Gastrocnemius medialis (tissue), 4 donors: ENCODE data around the gene CLDN19. TPM values are rescaled to one million over a fixed set of nuclear protein-coding genes. Genes with fewer than 3 reads are reported as not detected.
"Not testable (repeated sequence)": the region's sequence is repeated elsewhere in the genome, so short reads cannot be mapped to it uniquely, and the experiment has no call there.

Experiments used
- ATAC-seq, 2 donors: fragments of 150-250 bp; one replicate each; pipeline ENCODE4 v1.9.1; 2016
- DNase-seq, 2 donors: peaks; one replicate each; pipeline ENCODE4 v3.0.0-alpha.2; 2019
- H3K27ac ChIP-seq, 4 donors: fragments of 200-600 bp; sonication (generic); 1 replicate in 1 of 4; 2 replicates in 3 of 4; pipeline ENCODE4 v1.5.1; 2016 to 2018; ENCODE audit warnings: mild to moderate bottlenecking in 2 of 4, moderate library complexity in 1 of 4
- H3K27me3 ChIP-seq, 3 donors: fragments of 200-600 bp; sonication (generic) in 2 of 3; 1 replicate in 1 of 3; 2 replicates in 2 of 3; pipeline versions ENCODE4 v1.5.1 to v1.6.0; 2016 to 2019; ENCODE audit warnings: mild to moderate bottlenecking in 1 of 3, moderate library complexity in 1 of 3
- H3K36me3 ChIP-seq, 2 donors: fragments of 200-600 bp; sonication (generic) in 1 of 2; one replicate each; pipeline ENCODE4 v1.5.1; 2017 to 2018
- H3K4me1 ChIP-seq, 2 donors: fragments of 200-600 bp; sonication (generic) in 1 of 2; one replicate each; pipeline ENCODE4 v1.5.1; 2016 to 2017; ENCODE audit warnings: mild to moderate bottlenecking in 2 of 2
- H3K4me3 ChIP-seq, 4 donors: fragments of 200-600 bp; sonication (generic) in 3 of 4; 1 replicate in 1 of 4; 2 replicates in 3 of 4; pipeline ENCODE4 v1.5.1; 2016 to 2019; ENCODE audit warnings: mild to moderate bottlenecking in 2 of 4
- H3K9me3 ChIP-seq, 3 donors: fragments of 200-600 bp; sonication (generic) in 2 of 3; 1 replicate in 1 of 3; 2 replicates in 2 of 3; pipeline ENCODE4 v1.5.1; 2016 to 2019
- POLR2A ChIP-seq, 2 donors: fragments of 450-650 bp; IDR thresholded peaks; one replicate each; pipeline ENCODE4 v1.6.1; 2017; ENCODE audit warnings: antibody characterized with exemption in 2 of 2, mild to moderate bottlenecking in 2 of 2, moderate library complexity in 2 of 2
- in situ Hi-C, 4 donors: fragments of 200-750 bp; cut with MboI; loops; one replicate each; pipeline versions ENCODE4 v1.15.0 to v1.8.0; 2017; ENCODE audit warnings: low sequenced_read_pairs in 4 of 4
- intact Hi-C: fragments of 100-400 bp; cut with DNase I; formaldehyde crosslinking; loops from one replicate; pipeline ENCODE4 v1.15.1; 2023; ENCODE audit warnings: low total_unique reads
- total RNA-seq, 4 donors: library from RNA; depleted of rRNA; stranded (reverse); fragments of >200 nt; gene quantifications; one replicate each; pipeline versions ENCODE4 v1.1.0 to v1.2.3, GENCODE V29; 2016
- TF ChIP-seq, protein P1 (sequence below), 5 experiments: fragments of 450-650 bp in 3 of 5; fragments of 200-600 bp in 2 of 5; sonication (generic) in 2 of 5; IDR thresholded peaks in 4 of 5; conservative IDR thresholded peaks in 1 of 5; 1 replicate in 4 of 5; 2 replicates in 1 of 5; pipeline ENCODE4 v1.5.1; 2016 to 2019; ENCODE audit warnings: antibody characterized with exemption in 5 of 5, mild to moderate bottlenecking in 3 of 5, moderate library complexity in 3 of 5

The CLDN19 gene
- total RNA-seq, 4 donors from 2014 or later: 0.20 to 0.59 TPM; not detected in 2

DNA sequence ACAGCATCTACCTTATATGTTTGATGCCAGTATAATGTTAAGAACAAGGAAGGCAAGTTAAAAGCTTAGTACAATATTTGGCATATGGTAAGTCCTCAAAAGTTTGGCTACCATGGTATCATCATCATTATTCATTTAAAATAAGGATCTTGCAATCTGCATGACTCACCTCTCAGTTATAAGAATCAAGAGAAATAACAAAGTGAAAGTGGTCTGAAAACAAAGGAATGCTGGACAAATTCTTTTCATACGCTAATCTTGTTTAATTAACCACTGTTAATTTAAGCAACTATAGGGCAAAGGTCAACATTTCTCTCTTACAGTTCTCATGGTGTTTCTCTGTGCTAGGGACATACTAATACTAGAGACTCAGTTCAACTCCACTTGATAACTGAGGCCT is 13.0 kb upstream of the CLDN19 start:
- intact Hi-C loops: no loop called here

GRCh38 chr1:42752284-42752683 is 12.2 kb upstream of the CLDN19 start:
- H3K27me3 ChIP-seq: no peaks in the 10 kb centered on the region
- TF ChIP-seq, protein P1, sequence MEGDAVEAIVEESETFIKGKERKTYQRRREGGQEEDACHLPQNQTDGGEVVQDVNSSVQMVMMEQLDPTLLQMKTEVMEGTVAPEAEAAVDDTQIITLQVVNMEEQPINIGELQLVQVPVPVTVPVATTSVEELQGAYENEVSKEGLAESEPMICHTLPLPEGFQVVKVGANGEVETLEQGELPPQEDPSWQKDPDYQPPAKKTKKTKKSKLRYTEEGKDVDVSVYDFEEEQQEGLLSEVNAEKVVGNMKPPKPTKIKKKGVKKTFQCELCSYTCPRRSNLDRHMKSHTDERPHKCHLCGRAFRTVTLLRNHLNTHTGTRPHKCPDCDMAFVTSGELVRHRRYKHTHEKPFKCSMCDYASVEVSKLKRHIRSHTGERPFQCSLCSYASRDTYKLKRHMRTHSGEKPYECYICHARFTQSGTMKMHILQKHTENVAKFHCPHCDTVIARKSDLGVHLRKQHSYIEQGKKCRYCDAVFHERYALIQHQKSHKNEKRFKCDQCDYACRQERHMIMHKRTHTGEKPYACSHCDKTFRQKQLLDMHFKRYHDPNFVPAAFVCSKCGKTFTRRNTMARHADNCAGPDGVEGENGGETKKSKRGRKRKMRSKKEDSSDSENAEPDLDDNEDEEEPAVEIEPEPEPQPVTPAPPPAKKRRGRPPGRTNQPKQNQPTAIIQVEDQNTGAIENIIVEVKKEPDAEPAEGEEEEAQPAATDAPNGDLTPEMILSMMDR (IDR thresholded peaks at IDR 0.05 in 4 of 5, conservative IDR thresholded peaks at IDR 0.05 in 1 of 5): no peak
- no peaks in the 10 kb centered on the region for H3K9me3 ChIP-seq
- in situ Hi-C loops (loop anchor here in 1 of 4 donors (25.0 kb wide), 2 partner anchors 310 to 415 kb away; partner anchors contain the start of gene FOXJ3), intact Hi-C loops (no loop called here)
- no peak for ATAC-seq
- no peak overlapping the region for H3K4me3 ChIP-seq
- no peak overlapping the region for H3K27ac ChIP-seq
- peaks cover 0 to 86% of the 10 kb centered on the region in 2 donors for H3K36me3 ChIP-seq
- no peaks in the 10 kb centered on the region for H3K4me1 ChIP-seq
- no peak for DNase-seq

More for the DNA sequence above, 13.0 kb upstream of the CLDN19 start:
- peaks cover 0 to 86% of the 10 kb centered on the region in 2 donors for H3K36me3 ChIP-seq
- H3K9me3 ChIP-seq: no peaks in the 10 kb centered on the region
- H3K4me3 ChIP-seq: no peak overlapping the region
- H3K4me1 ChIP-seq: no peaks in the 10 kb centered on the region
- in situ Hi-C loops: loop anchor here in 1 of 4 donors (25.0 kb wide), 2 partner anchors 309 to 416 kb away; partner anchors contain the start of gene FOXJ3
- H3K27ac ChIP-seq: no peak overlapping the region
- no peak for TF ChIP-seq POLR2A (IDR thresholded peaks at IDR 0.05)
- TF ChIP-seq, protein P1 (IDR thresholded peaks at IDR 0.05 in 4 of 5, conservative IDR thresholded peaks at IDR 0.05 in 1 of 5): no peak
- DNase-seq: no peak
- no peaks in the 10 kb centered on the region for H3K27me3 ChIP-seq
- no peak for ATAC-seq

GRCh38 chr1:42751511-42752070 is 11.6 kb upstream of the CLDN19 start:
- H3K9me3 ChIP-seq, H3K27ac ChIP-seq, H3K4me3 ChIP-seq, ATAC-seq, H3K4me1 ChIP-seq, DNase-seq, intact Hi-C loops, H3K27me3 ChIP-seq: not testable (repeated sequence)
- H3K36me3 ChIP-seq: peaks cover 0 to 83% of the 10 kb centered on the region in 2 donors
- in situ Hi-C loops: loop anchor here in 1 of 4 donors (25.0 kb wide), 2 partner anchors 311 to 414 kb away; partner anchors contain the start of gene FOXJ3

- DNase-seq (no peak), ATAC-seq (no peak)
- no peaks in the 10 kb centered on the region for H3K9me3 ChIP-seq
- TF ChIP-seq POLR2A (IDR thresholded peaks at IDR 0.05): no peak
- TF ChIP-seq, protein P1 (IDR thresholded peaks at IDR 0.05 in 4 of 5, conservative IDR thresholded peaks at IDR 0.05 in 1 of 5): no peak
- in situ Hi-C loops: loop anchor here in 1 of 4 donors (25.0 kb wide), 2 partner anchors 312 to 413 kb away; partner anchors contain the start of gene FOXJ3
- no peaks in the 10 kb centered on the region for H3K27me3 ChIP-seq
- intact Hi-C loops: no loop called here
- no peak overlapping the region for H3K4me3 ChIP-seq
- H3K36me3 ChIP-seq: peaks cover 0 to 79% of the 10 kb centered on the region in 2 donors
- no peak overlapping the region for H3K27ac ChIP-seq
- H3K4me1 ChIP-seq: no peaks in the 10 kb centered on the region
These were observed 10.0 kb upstream of the CLDN19 start for GRCh38 chr1:42750041-42750440.

DNA sequence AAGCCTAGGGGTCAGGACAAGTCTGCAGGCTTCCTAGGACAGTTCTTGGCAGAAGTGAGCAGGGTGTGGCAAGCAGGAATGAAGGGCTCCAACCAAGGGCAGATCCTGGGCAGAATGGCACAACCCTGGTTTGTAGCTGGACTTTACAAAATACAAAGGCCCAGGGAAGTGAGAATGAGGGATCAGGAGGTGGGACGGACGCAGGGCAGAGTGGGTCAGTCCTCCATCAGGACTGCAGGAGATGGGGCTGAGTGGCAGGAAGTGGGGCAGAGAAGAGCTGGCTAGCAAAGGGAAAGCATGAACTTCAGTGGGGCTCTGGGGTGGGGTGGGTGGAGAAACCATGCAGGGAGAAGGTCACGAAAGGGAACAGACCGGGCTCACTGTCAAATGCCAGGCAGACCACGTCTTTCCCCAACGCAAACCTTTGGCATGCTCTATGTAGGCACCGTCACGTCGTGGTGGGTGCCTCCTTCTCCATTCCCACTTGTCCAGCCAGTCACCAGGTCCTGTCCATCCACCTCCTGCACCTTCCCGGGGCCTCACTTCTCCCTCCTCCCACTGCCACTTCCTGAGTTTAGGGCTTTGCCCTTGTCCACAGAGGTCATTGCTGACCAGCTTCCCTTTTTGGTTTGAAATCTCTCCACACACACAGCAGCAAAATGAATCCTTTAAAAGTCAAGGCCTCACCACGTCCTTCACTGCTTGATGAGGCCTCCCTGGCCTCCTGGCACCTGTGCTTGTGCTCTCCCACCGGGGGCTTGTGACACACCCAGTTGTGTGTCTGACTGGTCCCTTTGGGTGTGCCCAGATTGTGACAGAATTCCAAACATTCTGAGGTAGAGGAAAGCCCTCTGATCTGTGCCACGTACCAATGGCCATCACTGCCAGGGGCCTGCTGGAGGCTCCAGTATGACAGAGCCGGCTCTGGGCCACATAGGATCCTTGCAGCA is 8.7 kb upstream of the CLDN19 start:
- in situ Hi-C loops: loop anchor here in 3 of 4 donors (10.0 to 25.0 kb wide), 4 partner anchors 164 to 611 kb away; no protein-coding TSS in a partner anchor
- no peaks in the 10 kb centered on the region for H3K9me3 ChIP-seq
- no peaks in the 10 kb centered on the region for H3K27me3 ChIP-seq
- H3K36me3 ChIP-seq: peaks cover 0 to 66% of the 10 kb centered on the region in 2 donors
- TF ChIP-seq, protein P1 (IDR thresholded peaks at IDR 0.05 in 4 of 5, conservative IDR thresholded peaks at IDR 0.05 in 1 of 5): no peak
- TF ChIP-seq POLR2A (IDR thresholded peaks at IDR 0.05): no peak
- no peaks in the 10 kb centered on the region for H3K4me1 ChIP-seq
- H3K27ac ChIP-seq: no peak overlapping the region
- H3K4me3 ChIP-seq: no peak overlapping the region
- ATAC-seq (no peak), DNase-seq (no peak)
- intact Hi-C loops: loop anchor here (10.0 kb wide), 1 partner anchor 604 kb away; no protein-coding TSS in a partner anchor
